HG02885 (cell line): ENCODE measurements around the gene FLACC1.
"Not testable (repeated sequence)": the region's sequence is repeated elsewhere in the genome, so short reads cannot be mapped to it uniquely, and the experiment has no call there.

Source experiments
- ATAC-seq: cut with Tn5 transposase; IDR thresholded peaks from one replicate; pipeline ENCODE4 v1.9.1; 2021; ENCODE audit warnings: mild to moderate bottlenecking; ENCODE audit not compliant: unreplicated experiment, poor library complexity

FLACC1 gene, protein sequence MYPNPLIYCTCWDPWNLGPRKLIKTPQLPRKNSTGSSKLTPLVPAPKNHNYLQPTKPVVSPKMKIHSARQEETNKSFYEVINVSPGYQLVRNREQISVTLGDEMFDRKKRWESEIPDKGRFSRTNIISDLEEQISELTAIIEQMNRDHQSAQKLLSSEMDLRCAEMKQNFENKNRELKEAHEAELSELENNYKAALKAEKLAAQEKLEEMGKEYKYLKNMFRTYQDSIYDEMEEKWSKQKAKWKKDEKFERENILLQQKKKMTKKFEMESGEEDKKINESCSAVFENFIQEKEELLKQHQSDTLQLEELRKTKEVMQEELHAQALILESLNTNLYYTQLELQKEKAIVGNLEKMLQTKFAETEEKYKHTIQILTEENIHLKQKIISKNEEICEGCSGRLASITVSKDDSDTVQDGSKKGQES

DNA sequence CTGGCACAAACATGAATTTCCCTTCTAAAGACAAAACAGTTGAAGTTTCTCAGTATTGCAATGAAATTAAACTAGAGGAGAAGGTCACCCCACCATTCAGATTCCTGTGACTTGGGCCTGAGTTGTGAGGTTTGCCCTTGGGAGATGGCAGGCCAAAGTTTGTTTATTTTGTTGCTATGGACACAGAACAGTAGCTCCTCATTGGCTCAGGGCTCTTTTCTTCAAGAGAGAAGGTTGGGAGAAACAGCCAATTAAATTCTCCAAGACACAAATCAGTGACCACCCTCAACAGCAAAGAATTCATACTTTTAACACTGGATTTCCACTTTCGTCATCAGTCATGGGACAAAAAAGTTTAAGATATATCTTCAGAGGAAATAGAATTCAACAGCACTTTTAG lies at the start of gene FLACC1:
Gene FLACC1 (minus strand): TSS at position 125 of the 400 bp plus-strand sequence. CDS start 5,941 bp downstream, outside the sequence.
- ATAC-seq, result no peak

DNA sequence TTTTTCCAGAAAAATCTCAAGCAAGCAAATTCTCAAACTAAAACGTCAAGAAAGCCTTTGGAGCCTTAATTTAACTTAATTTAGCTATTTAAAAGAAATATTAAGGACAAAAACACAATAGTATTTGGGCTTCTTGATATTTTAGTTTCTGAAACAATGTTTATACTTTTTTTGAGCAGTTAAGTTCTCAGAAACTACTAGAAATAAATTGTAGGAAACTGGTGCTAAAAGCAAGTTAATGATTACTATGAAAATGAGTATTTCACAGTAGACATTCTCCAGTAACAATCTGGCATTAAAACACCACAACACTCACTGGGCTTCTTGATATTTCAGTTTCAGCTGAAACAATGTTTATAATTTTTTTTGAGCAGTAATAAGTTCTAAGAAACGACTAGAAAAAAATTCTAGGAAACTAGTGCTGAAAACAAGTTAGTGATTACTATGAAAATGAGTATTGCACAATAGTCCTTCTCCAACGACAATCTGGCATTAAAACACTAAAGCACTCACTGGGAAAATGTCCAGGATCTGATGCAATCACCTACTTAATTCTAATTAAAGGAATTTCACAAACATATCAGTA lies 49.0 kb upstream of the FLACC1 start:
- no peak for ATAC-seq

DNA sequence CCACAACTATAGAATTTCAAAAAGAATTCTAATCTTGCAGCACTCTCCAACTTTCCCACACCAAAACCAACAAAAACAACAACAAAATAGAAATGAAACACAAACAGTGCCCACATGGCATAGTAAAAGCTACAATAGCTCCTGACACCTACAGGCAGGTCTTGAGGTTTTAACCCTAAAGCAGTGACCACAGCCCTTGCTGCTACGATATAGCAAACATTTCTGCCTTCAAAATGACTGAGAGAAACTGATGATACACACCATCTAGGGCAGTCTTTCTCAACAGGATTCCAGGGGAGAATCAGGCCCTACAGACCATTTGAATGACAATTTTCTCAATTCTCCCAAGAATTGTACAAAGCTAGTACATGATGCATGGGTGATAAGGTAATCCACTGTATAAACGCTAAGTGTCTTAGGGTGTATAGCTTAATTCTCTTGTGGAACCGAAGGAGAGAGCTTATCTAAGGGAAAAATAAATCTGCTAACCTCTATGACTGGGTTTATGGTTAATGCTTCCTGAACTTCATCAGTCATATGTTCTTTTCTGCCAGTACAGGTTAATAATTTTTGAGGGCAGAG lies 47.6 kb upstream of the FLACC1 start:
- ATAC-seq, result no peak

DNA sequence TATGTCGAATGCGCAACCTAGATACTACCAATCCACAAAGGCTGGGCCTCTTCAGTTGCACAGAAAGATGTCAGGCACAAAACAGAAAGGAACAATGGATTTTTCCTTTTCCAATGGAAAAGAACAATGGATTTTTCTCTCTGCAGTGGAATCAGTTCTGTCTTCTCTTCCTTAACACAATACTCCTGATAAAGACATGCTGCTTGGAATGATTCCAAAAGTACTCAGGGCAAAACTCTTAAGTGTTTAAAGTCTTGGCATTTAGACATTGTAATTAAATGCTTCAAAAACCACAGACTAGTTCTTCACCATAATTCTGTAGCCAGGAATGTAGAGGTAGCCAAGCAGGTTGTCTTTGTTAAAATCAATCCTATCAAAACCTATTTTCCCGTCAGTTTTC lies 46.7 kb upstream of the FLACC1 start:
- ATAC-seq, result no peak

DNA sequence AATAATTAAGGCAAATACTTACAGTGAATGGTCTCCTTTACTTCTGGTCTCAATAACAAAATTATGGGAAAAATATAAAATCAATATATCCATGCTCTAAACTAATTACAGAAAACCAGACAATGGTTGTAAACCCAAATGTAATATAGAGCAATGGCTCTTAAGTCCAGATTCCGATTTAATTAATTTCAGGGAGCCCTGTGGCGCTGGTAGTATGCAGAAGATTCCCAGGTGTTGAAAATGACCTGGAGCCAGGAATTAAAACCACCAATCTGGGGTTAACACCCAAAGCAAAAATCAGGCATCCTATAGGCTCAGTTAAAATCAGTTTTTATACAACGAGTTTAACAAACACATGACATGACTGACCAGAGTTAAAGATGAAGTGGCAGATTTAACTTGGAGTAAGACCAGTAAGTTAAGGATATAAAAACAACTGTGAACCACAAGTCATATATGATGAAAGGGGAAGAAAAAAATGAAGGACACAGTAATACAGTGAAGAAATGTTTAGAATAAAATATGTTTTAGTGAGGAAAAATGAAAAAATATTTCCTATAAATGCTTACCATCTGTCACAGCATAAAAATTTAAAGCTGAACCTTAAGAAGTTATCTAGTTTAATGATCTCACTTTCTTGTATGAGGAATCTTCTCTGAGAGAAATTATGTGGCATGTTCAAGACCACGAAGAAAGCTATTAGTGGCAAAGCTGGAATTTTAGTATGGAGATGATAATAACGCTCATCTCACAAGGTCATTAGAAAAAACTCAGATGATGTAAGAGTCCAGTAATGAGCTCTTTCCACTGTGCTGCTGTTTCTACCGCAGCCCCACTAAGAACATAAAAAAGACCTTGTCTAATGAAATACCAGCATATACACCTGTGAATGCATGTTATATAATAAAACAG lies 45.8 kb upstream of the FLACC1 start:
- no peak for ATAC-seq

DNA sequence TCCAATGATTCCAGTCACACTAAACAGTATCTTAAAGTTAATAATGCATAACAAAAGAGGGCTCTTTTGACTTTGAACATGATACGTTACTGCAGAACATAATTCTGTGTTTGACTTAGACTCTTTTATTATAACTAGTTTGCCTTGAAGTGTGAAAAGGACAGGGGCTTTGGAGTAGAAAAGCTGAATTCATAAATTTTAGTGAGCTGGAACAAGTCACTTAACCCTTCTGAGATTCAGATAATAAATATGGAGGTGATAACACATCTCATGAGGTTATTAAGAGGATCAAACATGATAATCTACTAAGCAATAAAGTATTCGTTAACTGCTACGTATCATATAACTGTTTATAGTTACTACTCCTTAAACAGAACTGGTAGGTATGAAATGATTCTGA lies 44.7 kb upstream of the FLACC1 start:
- no peak for ATAC-seq

DNA sequence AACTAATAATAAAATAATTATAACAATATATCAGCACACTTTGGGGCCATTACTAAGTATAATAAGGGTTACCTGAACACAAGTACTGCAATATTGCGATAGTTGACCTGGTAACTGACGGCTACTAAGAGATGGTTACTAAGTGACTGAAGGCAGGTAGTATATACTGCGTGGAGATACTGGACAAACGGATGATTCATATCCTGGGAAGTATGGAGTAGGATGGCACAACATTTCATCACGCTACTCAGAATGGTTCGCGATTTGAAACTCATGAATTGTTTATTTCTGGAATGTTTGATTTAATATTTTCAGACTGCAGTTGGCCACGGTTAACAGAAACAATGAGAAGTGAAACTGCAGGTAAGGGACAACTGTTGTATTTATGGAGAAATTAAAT lies 39.5 kb upstream of the FLACC1 start:
- no peak for ATAC-seq

DNA sequence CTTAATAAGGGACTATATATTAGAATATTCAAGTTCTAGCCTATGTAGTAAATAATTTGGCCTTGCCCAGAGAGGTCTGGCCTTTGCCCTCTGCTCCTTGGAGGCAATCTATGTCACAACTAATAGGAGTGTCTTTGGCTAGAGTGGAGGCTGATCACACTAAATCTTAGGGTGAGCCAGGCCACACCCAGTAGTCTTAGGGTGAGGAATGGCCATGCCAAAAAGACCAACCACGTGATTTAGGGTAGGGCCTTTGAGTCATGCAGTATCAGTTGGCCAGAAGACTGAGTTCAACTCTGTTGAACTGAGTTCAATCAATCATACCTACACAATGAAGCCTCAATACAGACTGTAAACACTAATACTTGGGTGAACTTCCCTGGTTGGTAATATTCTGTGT lies 26.0 kb upstream of the FLACC1 start:
- no peak for ATAC-seq

DNA sequence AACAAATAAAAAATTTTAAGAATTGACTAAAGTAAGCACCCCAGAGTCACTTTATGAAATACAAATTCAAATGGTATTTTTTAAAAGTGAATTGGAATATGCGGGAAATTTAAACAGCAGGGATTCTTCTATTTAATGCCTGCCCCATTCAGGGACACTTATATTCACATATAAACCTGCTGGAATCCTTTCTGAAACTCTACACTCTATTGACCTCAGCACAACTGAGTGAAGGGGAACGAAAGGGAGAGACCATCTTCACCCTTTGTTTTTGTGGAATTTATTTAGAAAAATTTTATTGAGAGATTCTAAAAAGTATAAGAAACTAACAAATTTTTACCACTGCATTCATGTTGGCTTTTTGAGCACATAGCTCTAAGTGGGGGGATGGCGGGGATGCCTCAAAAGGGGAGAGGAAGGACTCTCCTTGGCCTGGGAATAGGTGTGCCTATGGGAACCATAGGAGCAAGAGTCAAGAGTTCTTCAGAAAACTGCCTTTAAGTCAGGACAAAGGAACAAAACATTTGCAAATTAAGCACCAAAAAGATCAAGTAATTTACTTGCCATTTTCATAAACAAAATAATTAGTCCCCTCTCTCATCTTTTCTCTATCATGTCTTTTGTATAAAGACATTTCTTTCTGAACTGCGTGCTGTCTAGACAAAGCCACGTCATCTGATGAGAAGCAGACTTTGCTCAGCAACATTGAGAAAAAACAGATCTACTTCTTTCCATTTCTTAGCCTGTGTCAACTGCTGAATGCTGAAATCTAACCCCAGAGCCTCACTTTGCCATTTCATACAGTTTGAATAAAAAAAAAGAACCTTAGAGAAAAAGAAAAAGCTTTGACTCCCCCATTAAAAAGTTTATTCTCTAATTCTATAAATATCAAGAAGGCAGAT lies 21.6 kb upstream of the FLACC1 start:
- no peak for ATAC-seq

DNA sequence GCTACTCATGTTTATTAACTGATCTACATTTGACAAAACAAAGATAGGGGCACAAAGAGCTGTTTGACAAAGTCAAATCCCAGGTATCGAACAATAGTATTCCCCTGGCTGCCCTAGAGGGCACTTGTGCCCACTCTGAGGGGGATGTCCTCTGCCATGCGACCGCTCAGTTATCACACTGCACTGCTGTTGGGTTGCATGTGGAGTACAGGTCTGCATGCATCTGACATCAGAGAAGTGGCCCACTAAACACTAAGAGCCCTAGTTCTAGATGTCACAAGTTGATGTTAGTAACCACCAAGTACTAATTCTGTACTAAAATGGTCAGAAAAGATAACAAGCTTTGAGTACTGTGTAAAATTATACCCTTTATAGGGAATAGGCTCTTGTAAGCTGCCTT lies 20.1 kb upstream of the FLACC1 start:
- ATAC-seq, result no peak

DNA sequence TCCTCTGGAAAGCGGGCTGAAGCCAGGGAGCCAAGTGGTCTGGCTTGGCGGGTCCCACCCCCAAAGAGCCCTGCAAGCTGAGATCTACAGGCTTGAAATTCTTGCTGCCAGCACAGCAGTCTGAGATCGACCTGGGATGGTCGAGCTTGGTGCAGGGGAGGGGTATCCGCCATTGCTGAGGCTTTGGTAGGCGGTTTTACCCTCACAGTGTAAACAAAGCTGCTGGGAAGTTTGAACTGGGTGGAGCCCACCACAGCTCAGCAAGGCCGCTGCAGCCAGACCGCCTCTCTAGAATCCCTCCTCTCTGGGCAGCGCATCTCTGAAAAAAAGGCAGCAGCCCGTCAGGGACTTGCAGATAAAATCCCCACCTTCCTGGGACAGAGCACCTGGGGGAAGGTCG lies 12.6 kb upstream of the FLACC1 start:
- ATAC-seq, result no peak

DNA sequence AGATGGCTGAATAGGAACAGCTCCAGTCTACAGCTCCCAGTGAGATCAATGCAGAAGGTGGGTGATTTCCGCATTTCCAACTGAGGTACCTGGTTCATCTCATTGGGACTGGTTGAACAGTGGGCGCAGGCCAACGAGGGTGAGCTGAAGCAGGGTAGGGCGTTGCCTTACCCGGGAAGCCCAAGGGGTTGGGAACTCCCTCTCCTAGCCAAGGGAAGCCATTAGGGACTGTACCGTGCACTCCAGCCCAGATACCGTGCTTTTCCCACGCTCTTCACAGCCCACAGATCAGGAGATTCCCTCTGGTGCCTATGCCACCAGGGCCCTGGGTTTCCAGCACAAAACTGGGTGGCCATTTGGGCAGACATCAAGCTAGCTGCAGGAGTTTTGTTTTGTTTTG lies 12.2 kb upstream of the FLACC1 start:
- not testable (repeated sequence) for ATAC-seq

DNA sequence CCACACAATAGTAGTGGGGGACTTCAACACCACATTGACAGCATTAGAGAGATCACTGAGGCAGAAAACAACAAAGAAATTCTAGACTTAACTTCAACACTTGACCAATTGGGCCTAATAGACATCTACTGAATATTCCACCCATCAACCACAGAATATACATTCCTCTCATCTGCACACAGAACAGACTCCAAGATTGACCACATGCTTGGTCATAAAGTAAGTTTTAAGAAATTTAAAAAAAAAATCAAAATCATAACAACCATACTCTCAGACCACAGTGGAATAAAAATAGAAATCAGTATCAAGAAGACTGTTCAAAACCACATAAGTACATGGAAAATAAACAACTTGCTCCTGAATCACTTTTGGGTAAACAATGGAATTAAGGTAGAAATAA lies 9.0 kb upstream of the FLACC1 start:
- ATAC-seq, result no peak

DNA sequence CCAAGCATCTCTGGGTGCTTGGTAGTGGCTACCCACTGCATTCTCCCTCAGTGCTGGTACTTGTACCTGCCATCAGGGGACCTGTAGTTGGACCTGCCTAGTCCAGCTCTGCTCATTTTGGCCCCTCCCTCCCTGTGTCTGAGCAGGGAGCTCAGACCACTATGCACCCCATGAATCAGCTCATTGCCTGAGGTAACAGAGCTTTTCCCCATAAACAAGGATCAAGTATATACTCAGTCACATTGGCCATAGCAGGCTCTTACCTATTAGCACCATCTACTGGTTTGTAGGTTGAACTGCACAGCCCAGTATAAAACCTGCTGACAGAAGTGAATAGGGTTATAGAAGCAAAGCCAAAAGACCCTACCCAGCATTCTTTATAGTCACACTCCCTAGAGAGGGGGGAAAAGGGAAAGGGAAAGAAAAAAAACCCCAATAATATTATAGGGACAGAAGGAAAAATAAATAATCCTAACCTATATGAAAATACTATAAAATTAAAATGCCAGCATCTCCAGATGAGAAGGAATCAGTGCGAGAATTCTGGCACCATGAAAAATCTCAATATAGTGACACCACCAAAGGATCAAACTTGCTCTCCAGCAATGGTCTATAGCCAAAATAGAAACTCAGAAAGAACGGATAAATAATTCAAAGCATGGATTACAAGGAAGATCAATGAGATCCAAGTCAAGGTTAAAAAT lies 6.9 kb upstream of the FLACC1 start:
- peak; percentile 61 for ATAC-seq

DNA sequence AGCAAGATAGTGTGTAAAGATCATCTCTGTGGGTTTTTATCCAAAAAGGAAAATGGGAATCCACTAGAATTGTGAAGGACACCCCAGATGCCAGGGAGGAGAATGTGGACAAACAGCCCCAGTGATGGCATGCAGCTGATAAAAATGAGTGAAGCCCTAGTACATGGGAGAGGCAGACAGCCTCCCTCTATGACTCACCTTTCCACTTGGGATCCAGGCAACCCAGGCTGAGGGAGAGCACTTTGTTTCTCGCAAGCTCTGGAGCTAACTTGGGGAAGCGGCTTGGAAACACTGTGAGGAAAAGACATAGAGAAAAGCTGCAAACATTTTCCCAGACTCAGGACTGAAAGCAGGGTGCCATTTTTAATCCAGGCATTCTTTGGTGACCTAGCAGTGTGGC lies 5.3 kb upstream of the FLACC1 start:
- no peak for ATAC-seq

DNA sequence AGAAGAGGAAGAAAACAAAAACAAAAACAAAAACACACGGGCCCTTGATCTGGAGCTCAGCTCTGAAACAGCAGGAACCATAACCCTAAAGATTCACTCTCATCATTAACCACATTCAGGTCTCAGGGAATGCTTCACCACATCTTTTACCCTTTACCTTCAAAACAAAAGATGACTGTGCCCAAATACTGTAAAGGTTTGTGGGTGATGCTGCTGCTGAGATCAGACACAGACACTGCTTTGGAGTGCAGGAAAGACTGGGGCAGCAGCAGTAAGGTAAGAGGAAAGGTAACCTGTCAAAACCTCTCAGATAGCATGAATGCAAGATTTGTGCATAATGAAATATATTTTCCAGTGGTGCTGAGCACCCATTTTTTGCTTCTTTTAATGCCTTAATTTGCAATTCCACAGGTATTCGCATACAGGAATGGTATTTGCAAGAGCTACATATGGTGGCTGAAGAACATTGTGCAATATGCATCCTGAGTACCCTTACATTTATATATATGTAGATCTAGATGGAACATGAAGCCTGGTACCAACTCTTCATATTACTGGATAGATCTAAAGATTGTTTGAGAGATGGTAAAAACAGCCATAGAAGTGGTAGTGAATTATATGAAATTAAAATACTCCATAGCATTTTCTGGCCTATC lies 4.1 kb upstream of the FLACC1 start:
- no peak for ATAC-seq

DNA sequence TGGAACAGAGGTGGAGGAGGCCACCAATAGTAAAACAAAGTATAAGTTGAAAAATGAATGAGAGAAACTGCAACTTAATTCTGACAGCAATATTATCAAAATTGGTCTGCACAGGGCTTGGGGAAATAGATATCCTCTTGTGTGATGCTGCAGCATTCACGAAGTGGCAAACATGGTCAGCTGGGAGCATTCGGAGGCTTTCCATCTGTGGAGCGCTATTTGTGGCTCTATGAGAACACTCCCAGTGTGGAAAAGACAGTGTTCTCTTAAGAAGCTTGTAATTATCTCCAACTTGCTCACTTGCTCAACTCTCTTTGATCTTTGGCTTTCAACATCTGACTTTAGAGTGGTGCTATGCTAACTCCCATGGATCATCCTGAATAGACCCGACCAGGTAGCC lies 3.1 kb upstream of the FLACC1 start:
- no peak for ATAC-seq

DNA sequence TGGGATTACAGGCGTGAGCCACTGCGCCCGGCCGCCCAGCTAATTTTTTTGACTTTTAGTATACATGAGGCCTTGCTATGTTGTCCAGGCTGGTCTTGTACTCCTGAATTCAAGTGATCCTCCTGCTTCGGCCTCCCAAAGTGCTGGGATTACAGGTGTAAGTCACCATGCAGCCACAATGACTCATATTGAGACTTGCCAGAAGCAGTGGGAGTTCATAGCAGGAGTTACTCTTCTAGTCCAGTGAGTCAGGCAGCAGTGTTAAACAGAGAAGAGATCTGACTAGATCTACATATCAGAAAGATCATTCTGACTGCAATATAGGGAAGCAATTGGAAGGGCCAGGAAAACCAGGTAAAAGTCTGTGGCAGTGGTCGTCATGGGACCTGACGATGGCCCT lies 1.5 kb upstream of the FLACC1 start:
- ATAC-seq, result no peak

DNA sequence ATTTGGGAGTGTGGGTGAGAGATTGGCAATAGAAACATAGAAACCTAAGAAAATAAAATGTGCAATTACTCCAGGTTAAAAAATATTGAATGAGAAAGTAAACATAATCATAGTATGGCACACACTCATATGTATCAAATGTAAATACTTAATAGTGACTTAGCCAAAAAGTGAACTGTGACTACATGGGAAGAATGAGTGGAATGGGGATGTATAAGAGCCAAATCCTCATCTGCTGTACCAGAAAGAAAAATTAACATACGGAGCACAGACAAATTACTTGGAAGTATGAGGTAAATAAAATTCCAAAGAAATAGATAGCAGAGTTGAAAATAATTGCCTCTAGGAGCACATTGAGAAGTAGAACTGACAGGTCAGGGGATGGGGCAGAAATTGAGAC lies 4.0 kb downstream of the FLACC1 start:
- no peak for ATAC-seq
